GM12892 (cell line): ENCODE data around the gene ERGIC2.

Experiments
- POLR2A ChIP-seq: IDR thresholded peaks from 2 replicates; pipeline ENCODE4 v1.6.1; 2011; ENCODE audit warnings: low read depth, low read length, control low read depth
- POLR2AphosphoS5 ChIP-seq: IDR thresholded peaks from 2 replicates; pipeline ENCODE4 v1.6.1; 2011; ENCODE audit warnings: low read depth, low read length, control low read depth

- TF ChIP-seq POLR2A (no peak), POLR2AphosphoS5 (no peak)
Measured at GRCh38 chr12:29337325-29337724, 43.6 kb downstream of the ERGIC2 start.
